NCI-H2196 treated with DMSO at 0.1 percent for 48 hours (cell line): ENCODE measurements around the gene INSL3.

ENCODE experiments used
- DNase-seq: peaks from one replicate; lab custom pipeline; 2025; ENCODE audit not compliant: unreplicated experiment; lab: John Stamatoyannopoulos, UW

INSL3 gene, protein sequence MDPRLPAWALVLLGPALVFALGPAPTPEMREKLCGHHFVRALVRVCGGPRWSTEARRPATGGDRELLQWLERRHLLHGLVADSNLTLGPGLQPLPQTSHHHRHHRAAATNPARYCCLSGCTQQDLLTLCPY

DNA sequence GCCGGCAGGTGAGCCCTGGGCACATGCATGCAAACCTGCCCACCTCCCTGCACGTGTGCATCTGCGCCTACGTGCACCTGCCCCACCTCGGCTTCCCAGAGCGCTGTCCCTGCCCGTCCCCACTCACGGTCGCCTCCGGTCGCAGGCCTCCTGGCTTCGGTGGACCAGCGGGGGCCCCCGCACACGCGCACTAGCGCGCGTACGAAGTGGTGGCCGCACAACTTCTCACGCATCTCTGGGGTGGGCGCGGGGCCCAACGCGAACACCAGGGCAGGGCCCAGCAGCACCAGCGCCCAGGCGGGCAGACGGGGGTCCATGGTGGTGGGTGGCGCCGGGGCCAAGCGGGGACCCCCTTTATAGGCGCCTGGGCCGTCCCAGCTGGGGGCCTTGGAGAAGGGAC is at the start of gene INSL3:
INSL3 (minus strand) TSS at position 330 of the 400 bp plus-strand sequence; CDS start at position 317, 13 bp downstream.
- DNase-seq = no peak

- DNase-seq = no peak
Measured at GRCh38 chr19:17869114-17869608, 47.8 kb upstream of the INSL3 start.

GRCh38 chr19:17868669-17869068 is 47.4 kb upstream of the INSL3 start:
- DNase-seq = no peak

DNA sequence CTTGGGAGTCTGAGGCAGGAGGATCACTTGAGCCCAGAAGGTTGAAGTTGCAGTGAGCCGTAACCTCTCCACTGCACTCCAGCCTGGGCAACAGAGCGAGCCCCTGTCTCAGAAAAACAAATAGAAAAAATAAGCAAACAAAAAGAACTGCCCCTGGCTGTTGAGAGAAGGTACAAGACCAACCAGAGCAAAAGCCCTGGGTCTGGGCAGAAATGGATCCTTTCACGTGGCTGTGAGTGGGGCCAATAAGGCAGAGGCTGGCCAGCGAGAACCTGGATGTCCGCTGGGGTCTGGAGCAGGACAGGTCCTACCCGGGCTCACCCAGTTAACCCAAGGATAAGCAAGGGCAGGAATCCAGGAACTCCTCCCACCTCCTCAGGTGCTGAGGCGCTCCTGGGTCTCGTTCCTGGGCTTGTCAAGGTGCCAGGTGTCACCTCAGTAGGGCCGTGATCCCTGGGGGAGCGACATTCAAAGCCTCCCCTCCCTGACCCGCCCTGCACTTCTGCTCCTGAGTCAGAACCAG is 45.7 kb upstream of the INSL3 start:
- DNase-seq = no peak

GRCh38 chr19:17866312-17866963 is 45.1 kb upstream of the INSL3 start:
- DNase-seq = no peak

DNA sequence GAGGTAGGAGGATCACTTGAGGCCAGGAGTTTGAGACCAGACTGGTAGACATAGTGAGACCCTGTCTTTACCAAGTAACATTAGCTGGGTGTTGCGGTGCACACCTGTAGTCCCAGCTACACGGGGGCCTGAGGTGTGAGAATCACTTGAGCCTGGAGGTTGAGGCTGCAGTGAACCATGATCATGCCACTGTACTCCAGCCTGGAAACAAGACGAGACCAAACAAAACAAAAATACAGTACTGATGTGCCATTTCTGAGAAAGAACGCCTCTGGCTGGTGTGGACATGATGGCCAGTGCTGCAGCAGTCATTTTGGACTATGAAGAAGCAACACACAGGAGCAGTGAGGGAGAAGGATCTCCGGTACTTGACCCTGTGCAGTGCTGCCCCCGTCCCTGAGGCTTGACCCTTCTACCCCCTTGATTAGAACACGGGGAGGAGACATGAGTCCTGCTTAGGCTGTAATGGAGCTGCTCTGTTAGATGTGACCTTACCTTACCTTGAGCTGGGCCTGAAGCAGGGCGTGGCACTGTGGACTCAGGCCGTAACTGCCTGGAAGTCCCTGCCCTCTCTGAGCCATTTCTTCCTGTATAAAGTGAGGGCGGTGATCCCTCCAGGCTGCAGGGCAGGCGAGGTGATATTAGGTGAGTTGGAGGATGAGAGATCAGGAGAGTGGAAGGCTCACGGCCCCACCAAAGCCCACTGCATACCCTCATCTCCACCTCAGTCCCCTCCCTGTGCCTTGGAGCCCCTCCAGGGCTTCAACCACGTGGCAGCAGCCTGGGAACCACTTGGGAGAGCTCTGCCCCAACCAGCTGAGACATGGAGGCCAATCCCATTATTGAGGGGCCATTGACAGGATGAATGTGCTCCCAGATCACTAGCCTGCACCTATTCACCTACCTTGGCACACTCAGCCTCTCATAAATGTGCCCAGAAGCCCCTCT is 44.3 kb upstream of the INSL3 start:
- DNase-seq = no peak

DNA sequence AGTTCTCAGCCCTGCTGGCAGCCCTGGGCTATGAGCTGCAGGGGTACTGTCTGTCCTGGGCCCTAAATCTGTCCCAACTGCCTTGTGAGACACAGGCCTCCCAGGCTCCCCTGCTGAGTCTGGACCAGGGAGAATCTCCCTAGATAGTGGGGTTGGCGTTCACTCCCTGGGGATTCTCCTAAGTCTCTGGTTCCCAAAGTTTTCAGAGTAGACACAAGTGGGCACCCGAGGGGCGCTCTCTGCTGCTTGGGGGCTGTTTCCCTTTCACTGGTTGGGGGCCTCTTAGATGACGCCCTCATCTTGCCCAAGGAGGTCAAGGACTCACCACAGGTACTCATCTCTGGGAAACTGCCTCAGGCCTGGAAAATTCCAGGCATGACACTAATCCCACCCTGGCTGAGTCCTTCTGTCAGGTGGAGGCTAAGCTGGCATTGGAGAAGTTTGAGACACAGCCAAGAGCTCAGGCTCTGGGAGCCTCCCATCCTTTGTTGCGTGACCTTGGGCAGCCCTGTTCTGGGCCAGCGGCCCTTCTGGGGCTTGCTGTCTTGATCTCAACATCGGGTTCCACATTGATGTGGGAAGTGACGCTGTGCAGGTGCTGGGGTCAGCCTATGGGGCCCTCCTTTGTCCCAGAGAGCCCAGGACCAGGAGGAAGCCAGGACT is 42.3 kb upstream of the INSL3 start:
- no peak for DNase-seq

DNA sequence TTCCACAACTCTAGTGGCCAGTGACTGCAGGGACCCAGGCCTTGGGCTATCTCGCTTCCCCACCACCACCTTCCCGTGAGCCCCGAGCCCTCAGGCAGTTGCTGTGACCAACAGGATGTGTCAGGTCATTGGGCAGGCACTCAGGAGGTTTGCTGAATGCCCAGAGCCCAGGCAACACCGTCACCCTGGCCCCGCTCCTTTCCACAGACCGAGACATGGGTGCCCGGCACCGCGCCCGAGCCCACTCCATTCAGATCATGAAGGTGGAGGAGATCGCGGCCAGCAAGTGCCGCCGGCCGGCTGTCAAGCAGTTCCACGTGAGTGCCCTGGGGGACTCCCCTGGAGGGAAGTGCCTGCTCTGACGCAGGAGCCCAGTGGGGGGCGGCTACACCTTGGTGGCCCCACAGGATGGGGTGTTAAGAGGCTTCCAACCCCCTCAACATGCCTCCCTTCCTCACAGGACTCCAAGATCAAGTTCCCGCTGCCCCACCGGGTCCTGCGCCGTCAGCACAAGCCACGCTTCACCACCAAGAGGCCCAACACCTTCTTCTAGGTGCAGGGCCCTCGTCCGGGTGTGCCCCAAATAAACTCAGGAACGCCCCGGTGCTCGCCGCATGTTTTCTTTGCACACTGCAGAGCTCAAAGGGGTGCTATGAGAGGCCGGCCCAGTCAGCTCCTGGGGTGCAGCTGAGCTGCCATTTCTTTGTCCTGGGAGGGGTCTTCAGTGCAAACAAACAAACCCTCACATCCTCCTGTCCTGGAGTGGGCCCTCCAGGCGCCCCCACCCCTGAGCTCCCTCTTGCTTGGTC is 41.6 kb upstream of the INSL3 start:
- DNase-seq = no peak

GRCh38 chr19:17861542-17862402 is 40.5 kb upstream of the INSL3 start:
- no peak for DNase-seq

DNA sequence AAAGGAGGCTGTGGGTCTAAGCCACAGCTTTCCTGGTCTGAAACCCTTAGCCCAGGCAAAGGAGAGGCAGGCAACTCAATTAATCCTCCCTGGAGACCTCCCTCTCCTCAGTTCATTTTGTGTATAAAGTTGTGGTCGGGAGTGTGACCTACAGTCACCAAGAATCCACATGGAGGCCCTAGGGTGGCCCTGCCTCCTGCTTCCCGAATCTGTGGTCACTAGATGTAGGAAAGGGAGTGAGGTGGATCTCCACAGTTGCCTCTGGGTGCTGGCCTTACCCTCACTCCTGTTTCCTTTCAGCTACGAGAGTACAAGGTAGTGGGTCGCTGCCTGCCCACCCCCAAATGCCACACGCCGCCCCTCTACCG is 39.7 kb upstream of the INSL3 start:
- DNase-seq = no peak

DNA sequence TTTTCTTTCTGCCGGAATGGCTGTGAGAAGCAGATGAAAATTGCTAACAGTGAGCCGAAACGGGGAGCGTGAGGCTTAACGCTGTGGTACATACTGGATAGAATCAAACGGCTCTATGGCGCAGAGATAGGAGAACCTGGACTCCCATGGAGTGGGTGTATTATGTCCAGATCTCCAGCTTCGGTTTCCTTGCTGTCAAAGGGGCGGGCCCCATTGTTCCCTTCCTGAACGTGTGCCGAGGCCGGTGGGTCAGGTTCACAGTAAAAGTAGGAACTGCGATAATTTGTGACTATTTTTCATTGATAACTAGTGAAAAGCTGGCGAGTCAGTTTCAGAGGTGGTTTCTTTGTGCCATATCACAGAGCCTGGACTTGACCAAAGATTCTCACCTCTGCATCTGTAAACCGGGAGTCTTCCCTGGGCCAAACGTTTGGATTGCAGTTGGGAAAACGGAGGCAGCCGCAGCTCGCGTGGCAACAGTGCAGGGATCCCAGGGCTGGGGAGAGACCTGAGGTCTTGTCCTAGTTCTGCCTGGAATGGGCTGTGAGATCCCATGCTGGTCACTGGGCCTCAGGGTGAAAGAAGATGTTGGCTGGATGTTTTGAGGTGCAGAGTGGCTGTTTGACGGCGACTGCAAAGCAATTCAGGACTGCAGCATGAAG is 39.1 kb upstream of the INSL3 start:
- no peak for DNase-seq

GRCh38 chr19:17859533-17860330 is 38.4 kb upstream of the INSL3 start, which contains the start of gene RPL18A:
Gene RPL18A, plus strand, starts transcription at chr19:17859910. Its CDS starts 47 bp downstream, at chr19:17859957.
- DNase-seq = peak; percentile 98

DNA sequence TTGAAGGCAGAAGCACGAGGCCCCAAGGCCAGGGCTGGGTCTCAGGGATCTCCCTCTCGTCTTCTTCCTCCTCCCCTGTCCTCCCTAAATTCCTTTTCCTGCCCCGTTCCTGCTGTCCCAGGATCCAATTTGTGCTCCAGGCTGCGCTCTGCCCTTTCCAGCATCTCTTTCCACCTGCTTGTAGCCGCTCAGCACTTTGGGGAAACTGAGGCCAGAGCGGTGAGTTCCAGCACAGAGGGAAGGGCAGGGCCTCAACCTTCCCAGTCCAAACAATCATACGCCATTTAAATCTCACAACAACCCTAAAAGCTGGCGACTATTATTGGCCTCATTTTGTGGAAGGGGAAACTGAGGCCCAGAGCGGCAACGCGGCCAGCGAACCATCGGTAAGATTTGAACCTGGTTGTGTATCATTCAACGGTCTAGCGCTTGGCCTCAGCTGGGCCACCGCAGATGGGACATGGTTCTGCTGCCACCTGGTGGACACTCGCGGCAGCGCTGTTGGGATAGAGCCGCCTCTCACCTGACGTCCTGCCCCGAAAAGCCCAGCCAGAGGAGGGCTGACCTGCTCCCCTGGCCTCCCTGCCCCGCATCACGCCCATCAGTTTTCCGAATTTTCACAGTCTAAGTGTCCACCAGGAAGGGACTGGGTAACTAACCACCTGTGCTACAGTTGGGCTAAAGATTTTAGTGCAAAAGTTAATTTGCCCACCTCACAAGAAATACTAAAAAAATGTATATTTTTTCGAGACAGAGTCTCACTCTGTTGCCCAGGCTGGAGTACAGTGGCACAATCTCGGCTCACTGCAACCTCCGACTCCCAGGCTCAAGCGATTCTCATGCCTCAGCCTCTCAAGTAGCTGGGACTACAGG is 34.2 kb upstream of the INSL3 start:
- DNase-seq = peak; percentile 42

GRCh38 chr19:17854061-17854460 is 32.7 kb upstream of the INSL3 start:
- no peak for DNase-seq

DNA sequence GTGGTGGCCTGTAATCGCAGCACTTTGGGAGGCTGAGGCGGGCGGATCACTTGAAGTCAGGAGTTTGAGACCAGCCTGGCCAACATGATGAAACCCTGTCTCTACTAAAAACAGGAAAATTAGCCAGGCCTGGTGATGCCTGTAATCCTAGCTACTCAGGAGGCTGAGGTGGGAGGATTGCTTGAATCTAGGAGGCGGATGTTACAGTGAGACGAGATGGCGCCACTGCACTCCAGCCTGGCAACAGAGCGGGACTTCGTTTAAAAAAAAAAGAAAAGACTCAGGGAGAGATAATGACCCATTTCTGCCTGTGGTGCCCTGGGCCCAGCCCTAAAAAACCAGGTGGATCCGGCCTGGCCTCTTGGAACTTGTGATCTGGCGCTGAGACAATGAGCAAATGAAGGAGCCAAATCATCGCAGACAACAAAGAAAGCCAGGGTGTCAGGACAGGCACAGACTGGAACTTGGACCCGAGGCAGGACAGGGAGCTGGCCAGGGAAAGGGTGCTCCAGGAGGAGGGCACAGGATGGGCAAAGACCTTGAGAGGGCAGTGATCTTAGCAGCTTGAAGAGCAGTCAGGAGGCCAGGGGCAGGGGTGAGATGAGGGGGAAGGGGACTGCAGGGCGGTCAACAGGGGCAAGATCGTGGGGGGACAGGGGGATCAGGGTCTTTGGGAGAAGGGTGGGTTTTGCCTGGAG is 27.4 kb upstream of the INSL3 start:
- DNase-seq = no peak
